ENCODE results near the gene HERC2. TPM values are rescaled to one million over a fixed set of nuclear protein-coding genes. Genes with fewer than 3 reads are reported as not detected.

HERC2 gene
- total RNA-seq, 3 donors from 2014 or later (not counting 1 experiment from before 2014, with no cell fraction given), result 54.2 to 64.0 (median 63.9) TPM

GRCh38 chr15:28082891-28083684, 238.9 kb downstream of the HERC2 start:
- H3K4me3 Mint-ChIP-seq, result no peak overlapping the region
- no peaks in the 10 kb centered on the region for H3K27me3 ChIP-seq (ENCODE audit: control insufficient read depth, insufficient read depth, low read length)
- no peaks in the 10 kb centered on the region for H3K36me3 Mint-ChIP-seq
- H3K36me3 ChIP-seq (ENCODE audit: control insufficient read depth, insufficient read depth, low read length), result no peaks in the 10 kb centered on the region
- no peaks in the 10 kb centered on the region for H3K9me3 Mint-ChIP-seq
- no peak overlapping the region for H3K4me3 ChIP-seq (ENCODE audit: low read length)
- no peak for TF ChIP-seq CTCF (IDR thresholded peaks at IDR 0.05)
- no peak for ATAC-seq
- 73% methylated on average over 10 of the region's 11 CpGs for WGBS (ENCODE audit: insufficient coverage)
- no peaks in the 10 kb centered on the region for H3K9me3 ChIP-seq (ENCODE audit: control insufficient read depth, insufficient read depth, low read length)
- peaks cover 0 to 3% of the 10 kb centered on the region in 2 donors for H3K27me3 Mint-ChIP-seq (ENCODE audit: low read depth in 2 of 2)
- peaks cover 11 to 12% of the 10 kb centered on the region in 2 donors for H3K4me1 Mint-ChIP-seq
- H3K27ac Mint-ChIP-seq, result no peak overlapping the region
- no peak for DNase-seq
- intact Hi-C loops (cut with micrococcal nuclease), result no loop called here
- H3K4me1 ChIP-seq (ENCODE audit: control insufficient read depth, insufficient read depth, low read length), result no peaks in the 10 kb centered on the region
- H3K27ac ChIP-seq (ENCODE audit: low read length), result no peak overlapping the region

GRCh38 chr15:28081594-28081993, 240.4 kb downstream of the HERC2 start:
- DNase-seq (no peak), ATAC-seq (no peak)
- 97% methylated on average over 20 of the region's 20 CpGs for WGBS (ENCODE audit: insufficient coverage)
- intact Hi-C loops (cut with micrococcal nuclease), result no loop called here
- H3K27me3 ChIP-seq (ENCODE audit: control insufficient read depth, insufficient read depth, low read length), result no peaks in the 10 kb centered on the region
- Mint-ChIP-seq H3K36me3 (no peaks in the 10 kb centered on the region), H3K27me3 (ENCODE audit: low read depth in 2 of 2) (peaks cover 0 to 3% of the 10 kb centered on the region in 2 donors), H3K9me3 (no peaks in the 10 kb centered on the region), H3K4me1 (peaks cover 6 to 7% of the 10 kb centered on the region in 2 donors), H3K4me3 (no peak overlapping the region), H3K27ac (no peak overlapping the region)
- H3K27ac ChIP-seq (ENCODE audit: low read length), result no peak overlapping the region
- H3K4me3 ChIP-seq (ENCODE audit: low read length), result no peak overlapping the region
- no peaks in the 10 kb centered on the region for H3K9me3 ChIP-seq (ENCODE audit: control insufficient read depth, insufficient read depth, low read length)
- H3K4me1 ChIP-seq (ENCODE audit: control insufficient read depth, insufficient read depth, low read length), result no peaks in the 10 kb centered on the region
- no peaks in the 10 kb centered on the region for H3K36me3 ChIP-seq (ENCODE audit: control insufficient read depth, insufficient read depth, low read length)
- TF ChIP-seq CTCF (IDR thresholded peaks at IDR 0.05), result no peak

- H3K4me3 Mint-ChIP-seq, result no peak overlapping the region
- no peaks in the 10 kb centered on the region for H3K9me3 Mint-ChIP-seq
- TF ChIP-seq CTCF (IDR thresholded peaks at IDR 0.05), result no peak
- no peak for ATAC-seq
- Histone ChIP-seq H3K9me3 (ENCODE audit: control insufficient read depth, insufficient read depth, low read length) (no peaks in the 10 kb centered on the region), H3K4me3 (ENCODE audit: low read length) (no peak overlapping the region), H3K4me1 (ENCODE audit: control insufficient read depth, insufficient read depth, low read length) (no peaks in the 10 kb centered on the region), H3K27me3 (ENCODE audit: control insufficient read depth, insufficient read depth, low read length) (no peaks in the 10 kb centered on the region), H3K36me3 (ENCODE audit: control insufficient read depth, insufficient read depth, low read length) (no peaks in the 10 kb centered on the region), H3K27ac (ENCODE audit: low read length) (no peak overlapping the region)
- intact Hi-C loops (cut with micrococcal nuclease), result no loop called here
- no peak for DNase-seq
- no peaks in the 10 kb centered on the region for H3K4me1 Mint-ChIP-seq
- 89% methylated on average over 8 of the region's 8 CpGs for WGBS (ENCODE audit: insufficient coverage)
- no peak overlapping the region for H3K27ac Mint-ChIP-seq
- H3K36me3 Mint-ChIP-seq, result no peaks in the 10 kb centered on the region
- H3K27me3 Mint-ChIP-seq (ENCODE audit: low read depth in 2 of 2), result peaks cover 0 to 3% of the 10 kb centered on the region in 2 donors
These were observed 241.6 kb downstream of the HERC2 start for GRCh38 chr15:28080386-28080785.
